ENCODE measurements around the gene CDX4.

CDX4 gene

DNA sequence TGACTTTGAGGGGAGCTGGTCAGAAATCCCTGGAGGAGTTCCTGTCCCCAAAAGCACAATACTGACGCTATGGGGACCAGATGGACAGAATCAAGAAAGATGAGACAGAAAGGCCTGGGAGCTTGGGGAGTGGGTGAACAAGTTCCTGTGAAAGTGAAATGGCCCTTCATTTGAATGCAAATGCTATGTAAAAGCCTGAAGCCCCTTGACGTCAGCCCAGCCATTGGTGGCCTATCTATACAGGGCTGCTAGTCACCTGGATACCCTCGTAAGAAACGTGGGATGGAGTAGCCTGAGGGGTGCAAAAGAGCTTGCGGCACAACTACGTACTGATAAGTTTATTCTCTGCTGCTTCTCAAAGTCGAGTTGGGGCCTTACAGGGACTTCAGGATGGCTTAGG lies at the start of gene CDX4:
Gene CDX4, plus strand, starts transcription at position 223 of the 400 bp plus-strand sequence. CDS start 201 bp downstream, outside the sequence.
- H3K36me3 ChIP-seq = no peaks in the 10 kb centered on the region

DNA sequence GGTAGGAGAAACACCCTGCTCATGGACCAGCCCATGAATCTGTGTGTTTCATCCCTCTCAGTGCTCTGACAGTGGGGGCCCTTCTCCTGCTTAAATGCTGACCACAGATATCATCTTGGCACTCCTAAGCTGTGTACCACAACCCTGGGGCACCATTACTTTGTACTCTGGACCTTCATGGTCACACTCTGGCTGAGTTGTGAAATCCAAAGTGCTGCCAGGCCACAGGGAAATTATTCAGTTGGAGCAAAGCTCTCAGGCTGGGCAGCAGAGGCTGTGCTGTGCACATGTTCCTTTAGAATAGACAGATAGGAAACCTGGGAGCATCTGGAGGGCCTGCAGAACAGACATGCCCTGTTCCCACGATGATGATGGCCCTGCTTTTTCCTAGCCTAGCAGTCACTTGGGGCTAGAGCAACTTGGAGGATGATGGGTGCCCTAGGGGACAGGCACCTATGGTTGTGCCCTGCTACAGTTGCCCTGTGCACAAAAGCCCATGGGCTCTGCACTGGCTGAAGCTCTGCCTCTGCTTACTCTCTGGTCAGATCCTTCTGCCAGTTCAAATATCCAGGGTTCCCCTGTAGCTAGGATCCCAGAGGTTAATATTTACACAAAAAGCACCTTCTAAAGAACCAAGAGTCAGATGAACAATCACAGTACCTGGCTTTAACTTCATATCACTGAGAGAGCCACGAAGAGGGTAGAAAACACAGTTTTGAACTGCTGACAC lies 48.5 kb upstream of the CDX4 start:
- H3K4me1 ChIP-seq (ENCODE audit: control insufficient read depth in 1 of 2, insufficient read depth in 1 of 2, low read depth in 1 of 2, low read length in 1 of 2) = no peaks in the 10 kb centered on the region
- no peak overlapping the region for H3K27ac ChIP-seq
- H3K9me3 ChIP-seq = no peaks in the 10 kb centered on the region
- no peaks in the 10 kb centered on the region for H3K36me3 ChIP-seq
- no peaks in the 10 kb centered on the region for H3K27me3 ChIP-seq
- no peak for TF ChIP-seq CTCF (IDR thresholded peaks at IDR 0.05)
- no peak overlapping the region for H3K4me3 ChIP-seq (ENCODE audit: low read depth in 1 of 2, low read length in 1 of 2)

More for the DNA sequence above, at the start of gene CDX4:
- Histone ChIP-seq H3K4me1 (ENCODE audit: control insufficient read depth in 1 of 2, insufficient read depth in 1 of 2, low read depth in 1 of 2, low read length in 1 of 2) (no peaks in the 10 kb centered on the region), H3K27me3 (peaks cover 45% of the 10 kb centered on the region), H3K27ac (no peak within 1 kb of the TSS), H3K4me3 (ENCODE audit: low read depth in 1 of 2, low read length in 1 of 2) (no peak within 1 kb of the TSS), H3K9me3 (no peaks in the 10 kb centered on the region)
- no peak for TF ChIP-seq CTCF (IDR thresholded peaks at IDR 0.05)

DNA sequence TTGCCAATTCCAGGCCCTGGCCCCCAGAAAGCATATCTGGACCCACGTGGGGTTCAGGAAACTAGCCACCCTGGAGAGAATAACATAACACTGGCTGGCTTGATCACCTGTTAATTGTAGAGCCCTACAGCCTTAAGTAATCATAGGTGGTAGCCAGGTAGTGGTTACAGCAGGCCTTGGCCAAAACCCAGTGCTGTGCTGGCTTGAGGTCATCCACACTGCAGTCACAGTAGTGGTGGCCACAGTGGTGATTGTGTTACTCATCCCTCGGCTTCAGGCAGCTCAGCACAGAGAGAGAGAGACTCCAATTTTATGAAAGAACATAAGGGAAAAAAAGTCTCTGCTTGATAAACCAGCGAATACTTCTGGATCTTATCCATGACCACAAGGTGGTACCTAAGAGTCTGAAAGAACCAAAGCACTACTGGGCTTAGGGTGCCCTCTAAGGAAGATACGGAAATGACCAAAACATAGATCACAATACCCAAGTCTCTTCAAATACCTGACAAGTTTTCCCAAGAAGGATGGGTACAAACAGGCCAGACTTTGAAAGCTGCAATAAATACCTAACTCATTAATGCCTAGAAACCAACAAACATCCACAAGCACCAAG lies 46.6 kb upstream of the CDX4 start:
- Histone ChIP-seq H3K4me3 (ENCODE audit: low read depth in 1 of 2, low read length in 1 of 2) (no peak overlapping the region), H3K36me3 (no peaks in the 10 kb centered on the region), H3K27ac (no peak overlapping the region), H3K9me3 (no peaks in the 10 kb centered on the region), H3K4me1 (ENCODE audit: control insufficient read depth in 1 of 2, insufficient read depth in 1 of 2, low read depth in 1 of 2, low read length in 1 of 2) (no peaks in the 10 kb centered on the region), H3K27me3 (no peaks in the 10 kb centered on the region)
- no peak for TF ChIP-seq CTCF (IDR thresholded peaks at IDR 0.05)

GRCh38 chrX:73401591-73402266 lies 45.1 kb upstream of the CDX4 start:
- no peaks in the 10 kb centered on the region for H3K9me3 ChIP-seq
- no peak for TF ChIP-seq CTCF (IDR thresholded peaks at IDR 0.05)
- H3K36me3 ChIP-seq = no peaks in the 10 kb centered on the region
- no peak overlapping the region for H3K4me3 ChIP-seq (ENCODE audit: low read depth in 1 of 2, low read length in 1 of 2)
- H3K27me3 ChIP-seq = no peaks in the 10 kb centered on the region
- H3K27ac ChIP-seq = no peak overlapping the region
- no peaks in the 10 kb centered on the region for H3K4me1 ChIP-seq (ENCODE audit: control insufficient read depth in 1 of 2, insufficient read depth in 1 of 2, low read depth in 1 of 2, low read length in 1 of 2)

DNA sequence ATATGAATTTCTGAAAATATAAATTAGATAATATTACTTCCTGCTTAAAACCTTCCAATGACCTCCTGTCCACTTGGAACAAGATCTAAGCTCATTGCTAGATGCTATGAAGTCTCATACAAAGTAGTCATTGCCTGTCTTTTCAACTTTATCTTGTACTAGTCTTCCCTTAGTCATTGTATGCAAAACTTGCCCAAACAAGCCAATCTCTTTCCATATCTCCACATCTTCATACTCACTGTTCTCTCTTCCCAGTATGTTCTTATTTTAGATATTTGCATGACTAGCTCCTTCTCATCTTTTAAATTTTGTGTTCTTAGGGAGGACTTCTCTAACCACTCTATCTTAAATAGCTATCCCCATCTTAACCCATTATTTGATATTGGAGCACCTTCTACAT lies 33.9 kb upstream of the CDX4 start:
- Histone ChIP-seq H3K9me3 (no peaks in the 10 kb centered on the region), H3K4me3 (ENCODE audit: low read depth in 1 of 2, low read length in 1 of 2) (no peak overlapping the region), H3K4me1 (ENCODE audit: control insufficient read depth in 1 of 2, insufficient read depth in 1 of 2, low read depth in 1 of 2, low read length in 1 of 2) (no peaks in the 10 kb centered on the region), H3K36me3 (no peaks in the 10 kb centered on the region), H3K27me3 (no peaks in the 10 kb centered on the region), H3K27ac (no peak overlapping the region)
- no peak for TF ChIP-seq CTCF (IDR thresholded peaks at IDR 0.05)
